Activated CD4-positive, alpha-beta T cell treated with anti-CD3 and anti-CD28 coated beads, Interleukin-2, amount 50 U/mL, for 1 hour (primary cell): ENCODE results near the gene RASGRP2.

Experiments used
- DNase-seq: peaks from one replicate; pipeline ENCODE4 v3.0.0-alpha.2; 2020

Gene RASGRP2

DNA sequence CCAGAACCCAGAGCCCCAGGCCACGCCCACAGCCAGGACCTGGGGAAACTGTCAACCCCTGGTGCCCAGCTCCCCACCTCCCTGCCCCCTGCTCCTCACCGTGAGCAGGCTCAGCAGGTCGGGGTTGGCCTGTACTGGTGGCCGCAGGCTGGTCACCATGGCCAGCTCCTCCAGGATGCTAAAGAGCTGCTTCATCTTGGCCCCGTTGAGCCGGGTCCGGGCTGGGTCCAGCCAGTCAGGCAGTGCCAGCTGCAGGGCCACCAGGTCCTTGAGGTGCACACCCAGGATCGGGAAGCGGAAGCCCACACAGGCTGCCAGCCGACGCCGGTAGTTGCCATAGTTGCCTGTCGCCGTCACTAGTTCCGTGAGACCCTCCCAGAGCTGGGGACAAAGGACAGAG is 7.3 kb downstream of the RASGRP2 start:
- DNase-seq = no peak

DNA sequence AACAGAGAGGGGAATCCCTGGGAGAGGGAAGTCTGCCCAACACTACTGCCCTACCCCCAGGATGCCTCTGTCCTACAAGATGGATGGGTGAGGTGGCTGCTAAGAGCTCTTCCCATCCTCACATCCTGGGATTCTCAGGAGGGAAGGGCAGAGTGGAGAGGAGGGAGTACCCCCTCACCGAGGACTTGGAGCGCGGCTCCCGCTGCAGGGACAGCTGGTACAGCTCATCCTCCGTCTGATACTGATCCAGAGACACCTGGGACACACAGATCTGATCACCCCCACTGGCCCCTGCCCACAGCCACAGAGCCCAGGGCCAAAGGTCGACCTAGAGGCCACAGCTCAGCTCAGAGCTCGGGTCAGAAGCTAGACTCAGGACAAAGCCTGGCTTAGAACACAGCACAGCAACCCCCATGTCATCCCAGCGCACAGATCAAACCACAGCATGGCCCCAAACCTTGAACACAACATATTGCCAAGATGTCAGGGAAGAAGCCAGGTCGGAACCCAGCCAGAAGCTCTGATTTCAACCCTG is 8.2 kb downstream of the RASGRP2 start:
- DNase-seq = no peak

DNA sequence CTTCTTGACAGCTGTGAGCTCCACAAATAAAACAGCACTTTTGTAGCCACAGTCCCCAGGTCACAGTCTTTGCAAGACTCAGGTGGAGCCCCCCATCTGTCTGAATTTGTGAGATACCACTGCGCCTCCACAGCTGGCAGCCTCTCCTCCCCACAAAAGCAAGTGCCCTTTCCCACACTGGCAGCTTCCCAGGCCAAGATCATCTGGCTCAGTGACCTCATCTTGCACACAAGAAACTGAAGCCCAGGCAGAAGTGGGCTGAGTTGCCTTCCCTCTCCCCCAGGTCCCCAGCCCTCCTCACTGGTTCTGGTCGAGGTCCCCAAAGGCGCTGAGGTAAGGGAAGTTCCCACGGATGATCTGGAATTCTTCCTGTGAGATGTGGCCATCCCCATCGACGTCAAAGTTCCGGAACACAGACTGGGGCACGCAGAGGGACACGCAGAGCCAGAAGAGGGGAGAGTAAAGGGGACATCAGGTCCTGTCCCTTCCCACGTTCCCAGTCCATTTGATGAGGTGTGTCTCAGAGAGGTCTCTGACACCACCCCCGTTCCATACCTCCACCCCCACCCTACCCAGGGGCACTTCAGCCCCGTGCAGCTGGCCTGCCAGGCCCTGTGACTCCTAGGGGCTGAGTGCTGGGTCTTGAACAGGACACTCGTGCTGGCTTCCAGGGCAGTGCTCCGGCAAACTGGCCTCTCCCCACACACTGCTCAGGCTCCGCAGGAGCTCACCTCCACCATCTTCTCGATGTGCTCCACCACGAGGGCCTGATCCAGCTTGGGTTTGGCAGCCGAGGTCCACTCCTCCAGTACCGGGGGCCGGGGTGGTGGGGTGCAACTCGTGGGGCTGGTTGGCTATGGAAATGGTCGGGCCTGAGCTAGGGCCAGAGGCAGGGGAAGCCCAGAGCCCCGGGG is 8.9 kb downstream of the RASGRP2 start:
- DNase-seq = no peak

DNA sequence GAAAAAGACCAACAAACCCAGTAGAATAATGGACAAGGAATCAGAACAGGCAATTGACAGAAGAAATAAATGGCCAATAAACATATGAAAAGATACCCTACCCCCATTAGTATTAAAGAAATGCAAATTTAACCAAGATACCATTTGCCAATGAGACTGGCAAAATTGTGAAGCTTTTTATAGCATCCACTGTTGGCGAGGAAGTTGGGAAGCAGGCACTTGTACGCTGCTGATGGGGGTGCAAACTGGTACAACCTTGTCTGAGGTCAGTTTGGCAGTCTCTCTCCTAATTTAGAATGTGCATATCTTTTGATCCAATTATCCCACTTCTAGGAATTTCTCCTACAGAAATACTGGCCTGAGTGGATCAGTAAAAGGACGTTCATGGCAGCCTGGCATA is 12.3 kb downstream of the RASGRP2 start:
- DNase-seq = no peak

DNA sequence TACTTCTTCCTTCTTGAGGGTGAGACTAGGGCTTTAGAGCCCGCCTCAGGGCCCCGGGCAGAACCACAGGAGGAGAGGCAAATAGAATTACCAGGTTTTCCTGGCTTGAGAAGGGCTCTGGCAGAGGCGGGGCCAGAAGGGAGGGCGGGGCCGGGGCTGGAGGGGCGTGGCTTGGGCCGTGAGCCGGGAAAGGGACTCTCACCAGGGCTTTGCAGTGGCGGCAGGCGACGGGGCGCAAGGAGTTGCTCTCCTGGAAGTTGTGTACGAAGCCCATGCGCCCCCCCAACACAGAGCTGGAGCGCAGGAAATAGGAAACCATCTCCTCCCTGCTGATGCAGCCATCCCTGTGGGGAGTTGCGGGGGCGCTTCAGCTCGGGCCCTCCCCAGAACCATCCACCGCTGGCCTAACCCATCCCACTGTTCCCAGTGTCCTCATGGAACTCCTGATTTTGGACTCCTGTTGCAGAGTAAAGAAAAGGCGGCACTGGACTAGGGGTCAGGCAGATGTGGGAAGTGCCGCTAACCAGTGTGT is 14.0 kb downstream of the RASGRP2 start:
- no peak for DNase-seq

DNA sequence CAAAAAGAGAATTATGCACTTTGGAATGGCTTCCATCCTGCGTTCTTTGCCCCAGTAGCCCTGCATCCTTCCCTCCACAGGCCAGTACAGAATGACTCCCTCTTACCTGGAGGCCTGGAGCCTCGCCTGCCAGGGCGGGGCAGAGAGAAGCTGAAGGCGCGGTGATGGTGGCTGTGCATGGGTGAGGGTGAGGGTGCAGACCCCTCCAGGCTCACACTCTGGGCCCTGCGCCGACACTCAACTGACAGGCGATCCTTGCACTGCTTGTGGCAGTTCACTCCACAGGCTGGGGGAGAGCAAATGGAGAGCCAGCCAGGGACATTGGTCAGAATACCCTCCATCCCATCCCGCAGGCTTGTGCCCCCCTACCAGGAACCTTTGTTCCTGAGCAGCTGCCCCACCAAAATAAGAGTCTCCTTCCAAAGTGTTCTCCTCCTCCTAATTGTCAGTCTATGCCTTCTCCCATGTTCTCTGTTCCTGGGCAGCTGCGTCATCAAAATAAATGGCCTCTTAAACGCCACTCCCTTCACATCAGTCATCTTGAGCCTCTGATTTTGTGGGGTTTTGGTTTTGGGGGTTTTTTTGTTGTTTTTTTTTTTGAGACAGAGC is 15.1 kb downstream of the RASGRP2 start:
- no peak for DNase-seq

DNA sequence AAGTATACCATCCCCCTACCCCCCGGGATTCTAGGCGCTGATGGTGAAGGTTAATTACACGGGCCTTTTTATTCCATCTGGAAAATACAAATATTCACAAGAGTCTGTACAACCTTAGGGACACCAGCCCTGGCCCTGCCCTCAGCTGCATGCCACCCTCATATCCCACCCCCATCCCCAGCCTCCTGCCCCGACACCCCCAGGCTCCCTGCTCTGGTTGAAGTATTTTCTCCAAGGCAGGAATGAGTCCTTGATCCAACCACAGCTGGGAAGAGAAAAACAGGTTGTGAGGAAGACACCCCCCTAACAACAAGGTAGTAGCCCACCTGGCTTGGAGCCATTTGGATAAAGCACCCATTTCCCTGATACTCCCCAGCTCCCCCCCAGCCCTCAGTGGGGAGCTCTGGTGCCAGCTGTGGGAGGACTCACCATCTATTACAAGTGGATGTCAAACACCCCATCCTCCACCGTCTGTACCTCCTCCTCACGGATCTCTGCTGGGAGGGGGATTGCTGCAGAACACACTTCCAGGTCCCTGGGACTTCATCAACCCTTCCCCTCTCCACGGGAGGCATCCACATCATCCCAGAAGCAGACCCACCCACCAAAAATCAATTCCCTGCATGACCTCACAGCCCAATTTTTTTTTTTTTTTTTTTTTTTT is 16.9 kb downstream of the RASGRP2 start:
- no peak for DNase-seq

DNA sequence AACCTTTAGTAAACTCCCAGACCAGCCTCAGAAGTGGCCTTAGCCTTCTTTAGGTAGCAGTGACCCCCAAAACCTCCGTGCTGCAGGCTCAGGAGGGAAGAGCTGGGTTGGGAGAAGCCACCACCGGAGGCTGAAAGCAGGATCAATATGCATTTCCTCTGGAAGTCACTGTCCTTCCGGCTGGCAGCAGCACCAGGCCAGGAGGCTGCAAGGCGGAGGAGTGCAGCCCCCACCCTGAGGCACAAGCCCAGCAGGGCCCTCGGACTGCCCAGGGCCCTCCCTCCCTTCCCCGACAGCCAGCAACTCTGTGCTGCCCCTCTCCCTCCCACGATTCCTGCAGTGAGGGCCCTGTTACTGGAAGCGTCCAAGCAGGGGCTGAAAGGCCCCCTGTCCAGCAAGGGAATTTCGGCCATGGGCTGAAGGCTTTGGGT is 17.7 kb downstream of the RASGRP2 start:
- DNase-seq = no peak

DNA sequence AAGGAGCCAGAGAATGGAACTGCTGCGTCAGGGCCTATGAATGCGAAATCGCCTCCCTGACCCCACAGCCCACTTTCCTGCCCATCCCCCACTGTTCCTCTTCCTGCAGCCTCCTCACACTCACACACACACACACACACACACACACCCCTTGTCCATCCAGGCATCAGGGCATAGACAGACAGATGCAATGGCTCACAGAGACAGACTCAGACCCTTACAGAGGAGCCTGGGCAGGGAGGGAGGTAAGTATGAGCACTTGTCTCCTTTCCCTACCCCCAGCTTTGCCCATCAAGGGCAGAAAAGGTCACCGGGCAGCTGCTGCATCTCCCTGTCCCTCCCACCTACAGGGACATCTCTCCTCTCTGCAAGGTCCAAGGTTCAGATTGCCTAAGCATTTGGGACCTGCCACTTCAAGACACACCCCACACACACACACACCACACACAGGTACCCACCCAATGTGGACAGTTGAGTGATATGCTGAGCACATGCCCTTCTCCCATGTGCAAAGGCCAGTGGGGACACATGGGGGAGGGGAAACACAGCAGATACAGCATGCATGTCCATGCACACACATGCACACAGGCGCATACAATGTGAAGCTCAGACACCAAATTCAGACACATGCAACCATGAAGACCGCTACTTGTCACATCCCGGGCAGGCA is 18.9 kb downstream of the RASGRP2 start:
- no peak for DNase-seq

DNA sequence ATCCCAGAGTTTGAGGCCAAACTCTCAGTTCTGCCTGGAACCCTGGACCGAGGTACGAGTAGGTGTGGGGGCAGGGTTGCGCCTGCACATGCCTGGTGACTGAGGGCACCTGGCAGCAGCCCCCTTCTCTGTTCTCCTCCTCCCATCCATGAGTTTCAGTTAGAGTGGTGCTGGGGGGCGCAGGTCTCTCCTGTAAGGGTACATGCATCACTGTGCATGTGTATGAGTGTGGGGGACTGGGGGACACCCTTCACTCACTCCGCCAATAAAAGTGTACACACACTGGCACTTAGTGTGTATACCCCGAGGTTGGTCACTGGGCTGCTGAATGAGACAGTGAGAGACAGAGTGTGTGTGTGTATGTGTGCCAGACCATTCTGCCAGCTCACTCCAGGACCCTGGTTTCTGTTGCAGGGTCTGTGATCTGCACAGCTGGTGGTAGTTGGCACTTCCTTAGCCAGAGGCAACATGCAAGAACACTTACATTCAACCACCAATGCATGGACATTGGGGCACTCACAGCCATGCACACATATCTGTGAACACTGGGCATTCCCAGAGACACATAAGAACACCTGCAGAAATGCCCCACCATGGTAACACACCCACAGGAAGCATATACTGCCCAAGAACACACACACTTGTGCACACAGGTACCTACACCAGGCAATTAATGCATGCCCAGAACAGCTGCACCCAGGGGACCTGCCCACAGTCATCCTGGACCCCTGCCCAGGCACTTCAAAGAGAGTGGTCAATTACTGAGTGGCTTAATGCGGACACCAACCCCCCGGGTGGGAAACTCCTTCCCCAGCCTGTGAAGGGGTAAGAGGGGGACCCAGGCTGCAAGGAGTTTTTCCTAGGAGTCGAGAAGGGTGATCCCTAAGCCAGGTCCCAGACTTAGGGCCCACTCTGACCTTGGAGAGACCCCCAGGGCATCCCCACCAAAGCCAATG is 19.8 kb downstream of the RASGRP2 start:
- no peak for DNase-seq

DNA sequence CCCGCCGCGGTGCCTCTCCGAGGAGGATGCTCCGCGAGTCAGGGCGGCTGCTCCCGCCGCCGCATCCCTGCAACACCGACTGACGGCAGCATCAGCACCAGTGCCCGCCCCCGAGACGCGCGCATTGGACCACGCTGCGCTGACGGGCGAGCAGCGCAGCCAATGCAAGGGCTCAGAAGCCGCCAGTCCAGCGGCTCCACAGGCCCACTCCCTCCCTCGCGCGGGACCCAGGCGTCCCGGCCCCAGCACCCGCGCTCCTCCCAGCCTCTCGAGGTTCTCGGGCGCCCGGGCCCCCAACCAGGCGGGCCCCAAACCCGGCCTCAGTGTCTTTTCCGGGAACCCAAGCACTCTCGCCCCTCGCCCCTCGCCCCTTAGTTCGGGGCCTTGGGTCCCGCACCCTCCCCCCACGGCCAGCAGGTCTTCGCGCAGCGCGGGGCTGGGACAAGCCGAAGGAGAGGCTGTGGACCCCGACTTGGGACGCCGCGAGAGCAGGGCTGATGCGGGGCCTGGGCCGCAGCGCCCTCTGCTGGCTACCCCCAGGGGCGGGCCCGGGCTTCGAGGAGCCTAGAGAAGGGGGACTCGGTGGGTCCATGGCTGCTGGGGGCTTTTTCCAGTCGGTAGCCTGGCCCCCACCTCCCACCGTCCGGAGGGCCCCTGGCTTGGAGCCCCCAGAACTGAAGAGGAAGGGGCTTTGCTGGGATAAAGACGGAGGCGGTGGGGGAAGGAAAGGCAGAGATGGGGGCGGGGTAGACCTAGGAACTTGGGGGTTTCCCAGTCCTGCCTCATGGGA is 20.6 kb downstream of the RASGRP2 start, which contains the start of gene NRXN2:
TSS of gene NRXN2 (minus strand) at position 81 of the 790 bp plus-strand sequence. CDS start 9,498 bp downstream, outside the sequence.
- peak; percentile 81 for DNase-seq

DNA sequence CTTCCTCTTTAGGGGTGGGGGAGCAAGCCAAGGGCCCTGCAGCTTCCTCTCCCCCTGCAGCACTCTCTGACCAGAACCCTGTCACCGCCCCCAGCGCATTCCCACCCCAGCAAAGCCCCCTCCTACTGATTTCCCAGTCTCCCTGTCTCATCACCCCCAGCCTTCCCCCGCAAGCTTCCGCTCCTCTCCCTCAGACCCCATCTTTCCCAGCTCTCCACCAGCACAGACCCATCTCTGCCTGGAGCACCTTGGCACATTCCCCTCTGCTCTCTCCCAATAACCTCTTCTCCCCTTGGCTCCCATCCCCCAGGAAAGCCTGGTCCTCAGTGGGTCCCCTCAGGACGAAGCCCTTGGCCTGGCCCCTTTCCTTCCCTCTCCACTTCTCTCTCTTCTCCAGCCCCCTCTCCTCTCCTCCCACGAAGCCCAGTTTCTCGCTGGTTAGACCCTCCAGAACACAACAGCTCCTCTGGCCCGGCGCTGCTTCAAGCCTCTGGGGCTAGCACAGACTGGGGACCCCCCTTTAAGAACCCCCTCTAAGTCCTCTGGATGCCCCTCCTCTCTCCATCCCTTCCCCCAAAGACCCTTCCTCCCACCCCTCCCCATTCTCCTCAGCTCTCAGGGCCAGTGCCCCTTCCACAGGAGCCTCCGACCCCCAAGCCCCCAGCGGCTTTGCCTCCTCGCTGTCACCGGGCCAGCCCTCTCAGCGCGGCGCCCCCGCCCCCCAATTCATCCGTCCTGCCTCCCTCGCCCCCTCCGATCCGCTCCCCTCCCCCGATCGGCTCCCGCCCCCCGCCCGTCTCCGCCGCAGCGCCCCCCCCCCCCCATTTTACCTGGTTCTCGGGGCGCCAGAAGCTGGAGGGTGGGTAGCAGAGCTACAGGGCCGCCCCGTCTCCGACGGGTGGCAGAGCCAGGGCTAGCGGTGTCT is 21.5 kb downstream of the RASGRP2 start:
- DNase-seq = no peak

DNA sequence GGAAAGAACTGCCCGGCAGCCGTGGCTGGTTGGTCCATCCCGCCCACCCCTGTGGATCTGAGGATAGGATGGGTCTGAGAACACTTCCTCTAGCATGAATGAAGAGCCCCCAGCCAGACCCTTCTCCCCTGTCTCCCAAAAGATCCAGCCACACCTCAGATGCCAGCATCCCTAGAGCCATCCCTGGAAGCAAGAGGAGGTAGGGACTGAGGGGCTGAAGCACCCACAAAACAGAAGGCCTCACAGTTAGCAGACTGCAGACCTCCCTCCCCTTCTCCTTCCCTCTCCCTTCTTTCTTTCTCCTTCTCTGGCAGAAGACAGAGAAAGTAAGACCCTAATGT is 22.6 kb downstream of the RASGRP2 start:
- DNase-seq = no peak

DNA sequence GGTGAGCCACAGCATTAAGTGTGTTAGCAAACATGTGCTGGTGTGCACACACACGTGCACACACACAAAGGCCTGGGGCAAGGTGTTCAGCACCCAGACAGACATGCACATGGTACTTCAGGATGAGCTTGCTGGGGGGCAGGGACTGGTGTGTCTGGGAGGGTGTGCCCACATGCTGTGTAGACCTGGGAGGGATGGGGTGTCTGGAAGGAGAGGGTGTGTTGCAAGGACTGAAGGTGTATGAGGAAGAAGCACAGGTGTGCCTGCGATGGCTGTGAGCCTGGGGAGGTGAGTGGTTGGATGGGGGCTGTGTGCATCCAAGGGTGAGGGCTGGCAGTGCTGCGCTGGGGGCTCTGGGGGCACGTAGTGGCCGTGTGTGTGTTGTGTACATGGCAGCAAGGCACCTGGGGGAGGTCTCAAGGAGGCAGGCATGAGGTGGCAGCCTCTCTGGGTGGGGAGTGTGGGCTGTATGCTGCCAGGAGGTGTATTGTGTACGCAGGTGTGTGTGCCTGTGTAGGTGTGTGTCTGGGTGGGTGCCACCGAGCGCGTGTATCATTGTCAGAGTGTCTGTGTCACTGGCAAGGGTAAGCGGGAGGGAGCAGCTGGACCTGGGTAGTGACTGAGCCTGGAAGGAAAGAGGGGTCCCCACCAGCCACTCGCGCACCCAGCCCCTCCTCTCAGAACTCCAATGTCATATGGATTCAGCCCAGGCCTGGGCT is 23.1 kb downstream of the RASGRP2 start:
- DNase-seq = no peak

DNA sequence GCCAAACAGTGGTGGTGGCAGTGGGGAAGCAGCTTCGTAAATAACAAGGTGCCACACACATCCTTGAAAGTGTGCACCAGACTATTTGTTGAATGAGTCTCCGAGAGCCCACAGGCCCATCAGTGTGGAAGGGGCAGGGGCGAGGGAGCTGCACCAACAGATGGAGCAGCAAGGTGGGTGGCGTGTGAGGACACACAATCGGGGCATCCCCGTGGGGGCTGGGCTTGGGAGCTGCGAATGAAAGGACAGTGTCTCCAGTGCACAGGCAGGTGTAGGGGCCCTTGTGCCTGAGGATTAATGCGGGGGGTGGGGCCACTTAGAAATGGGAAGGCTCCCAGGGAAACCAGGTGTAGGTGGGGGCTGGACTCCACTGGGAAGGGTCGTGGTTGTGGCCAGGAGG is 23.8 kb downstream of the RASGRP2 start:
- no peak for DNase-seq

DNA sequence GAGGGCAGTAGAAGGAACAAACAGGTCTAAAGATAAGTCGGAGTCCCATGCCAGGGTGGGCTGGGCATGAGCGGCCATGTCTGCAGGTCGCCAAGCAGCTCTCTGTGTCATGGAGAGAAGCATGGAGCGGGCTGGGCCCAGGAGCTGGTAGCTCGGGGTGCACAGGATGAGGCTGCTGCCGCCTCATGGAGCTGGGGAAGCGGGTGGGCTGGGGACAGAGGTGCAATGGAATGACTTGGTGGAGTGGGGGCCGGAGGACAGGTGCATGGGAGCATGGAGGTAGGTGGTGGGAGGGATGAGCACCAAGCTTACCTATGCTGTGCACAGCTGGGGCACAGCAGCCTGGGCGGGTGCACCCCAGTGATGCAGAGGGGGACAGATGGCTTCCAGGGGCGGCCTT is 24.5 kb downstream of the RASGRP2 start:
- no peak for DNase-seq

DNA sequence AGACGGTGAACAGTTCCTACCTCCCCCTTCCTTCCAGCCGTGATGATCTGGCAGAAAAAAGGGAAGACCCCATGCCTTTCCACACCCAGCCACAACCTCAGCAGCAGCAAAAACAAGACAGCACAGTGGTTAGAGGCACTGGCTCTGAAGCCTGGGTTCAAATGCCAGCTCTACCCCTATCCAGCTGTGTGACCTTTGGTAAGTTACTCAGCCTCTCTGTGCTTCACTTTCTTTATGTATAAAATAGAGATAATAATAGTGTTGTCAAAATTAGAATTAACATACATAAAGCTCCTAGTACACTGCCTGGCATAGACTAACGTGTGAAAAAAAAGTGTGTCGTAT is 25.2 kb downstream of the RASGRP2 start:
- DNase-seq = no peak

DNA sequence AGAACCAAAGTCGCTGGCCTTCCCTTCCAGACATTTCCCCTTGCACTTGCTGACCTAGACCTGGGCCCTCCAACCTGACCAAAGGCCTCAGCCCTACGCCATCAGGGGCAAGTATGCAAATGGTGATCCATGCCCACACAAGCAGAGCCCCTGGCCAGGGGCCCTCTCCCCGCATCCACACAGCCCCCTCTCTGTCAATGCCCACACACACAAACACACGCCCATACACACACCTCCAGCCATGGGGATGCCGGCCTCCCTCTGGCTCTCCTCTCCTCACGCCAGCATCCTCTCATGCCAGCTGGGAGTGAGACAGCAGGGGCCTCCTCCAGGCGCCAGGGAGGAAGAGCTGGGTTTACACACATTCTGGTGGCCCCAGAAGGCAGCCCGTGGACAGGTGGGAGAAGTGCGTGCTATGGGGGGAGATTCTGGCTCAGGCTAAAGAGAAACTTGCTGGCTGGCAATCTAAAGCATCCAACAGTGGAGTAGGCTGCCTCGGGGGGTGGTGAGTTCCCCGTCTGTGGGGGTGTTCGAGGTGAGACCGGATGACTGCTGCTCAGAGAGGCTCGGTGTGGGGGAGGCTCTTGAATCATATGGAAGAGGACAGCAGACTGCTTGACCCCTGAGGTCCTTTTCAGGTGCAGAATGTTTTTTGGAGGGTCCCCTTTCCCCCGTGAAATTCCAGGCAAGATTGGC is 25.7 kb downstream of the RASGRP2 start:
- DNase-seq = no peak

DNA sequence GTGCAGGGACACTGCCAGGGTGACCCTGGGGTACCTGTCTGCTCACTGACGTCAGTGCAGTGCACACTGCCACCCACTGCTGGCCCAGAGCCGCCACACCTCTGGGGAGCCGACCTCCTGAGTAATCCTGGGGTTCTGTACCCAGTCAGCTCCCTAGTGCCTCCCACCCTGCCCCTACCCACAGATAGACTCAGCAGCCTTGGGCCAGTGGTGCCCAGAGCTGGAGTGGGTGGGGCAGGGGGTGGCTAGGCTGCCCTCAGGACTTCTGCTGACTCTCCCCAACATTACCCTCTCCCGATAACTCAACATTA is 26.7 kb downstream of the RASGRP2 start:
- DNase-seq = no peak
